ENCODE data around the gene ZNF292.

DNA sequence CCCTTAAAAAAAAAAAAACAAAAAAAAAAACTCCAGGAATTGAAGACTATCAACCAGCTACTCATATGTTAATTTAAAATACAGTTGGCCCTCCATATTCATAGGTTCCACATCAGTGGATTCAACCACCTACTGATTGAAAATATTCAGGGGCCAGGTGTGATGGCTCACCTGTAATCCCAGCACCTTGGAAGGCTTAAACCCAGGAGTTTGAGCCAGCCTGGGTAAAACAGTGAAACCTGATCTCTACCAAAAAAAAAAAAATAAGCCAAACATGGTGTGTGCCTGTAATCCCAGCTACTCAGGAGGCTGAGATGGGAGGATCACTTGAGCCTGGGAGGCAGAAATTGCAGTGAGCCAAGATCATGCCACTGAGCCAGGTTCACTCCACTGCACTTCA lies 94.7 kb downstream of the ZNF292 start:
- TF ChIP-seq, protein P1, sequence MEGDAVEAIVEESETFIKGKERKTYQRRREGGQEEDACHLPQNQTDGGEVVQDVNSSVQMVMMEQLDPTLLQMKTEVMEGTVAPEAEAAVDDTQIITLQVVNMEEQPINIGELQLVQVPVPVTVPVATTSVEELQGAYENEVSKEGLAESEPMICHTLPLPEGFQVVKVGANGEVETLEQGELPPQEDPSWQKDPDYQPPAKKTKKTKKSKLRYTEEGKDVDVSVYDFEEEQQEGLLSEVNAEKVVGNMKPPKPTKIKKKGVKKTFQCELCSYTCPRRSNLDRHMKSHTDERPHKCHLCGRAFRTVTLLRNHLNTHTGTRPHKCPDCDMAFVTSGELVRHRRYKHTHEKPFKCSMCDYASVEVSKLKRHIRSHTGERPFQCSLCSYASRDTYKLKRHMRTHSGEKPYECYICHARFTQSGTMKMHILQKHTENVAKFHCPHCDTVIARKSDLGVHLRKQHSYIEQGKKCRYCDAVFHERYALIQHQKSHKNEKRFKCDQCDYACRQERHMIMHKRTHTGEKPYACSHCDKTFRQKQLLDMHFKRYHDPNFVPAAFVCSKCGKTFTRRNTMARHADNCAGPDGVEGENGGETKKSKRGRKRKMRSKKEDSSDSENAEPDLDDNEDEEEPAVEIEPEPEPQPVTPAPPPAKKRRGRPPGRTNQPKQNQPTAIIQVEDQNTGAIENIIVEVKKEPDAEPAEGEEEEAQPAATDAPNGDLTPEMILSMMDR (conservative IDR thresholded peaks at IDR 0.05): no peak
- no peak for TF ChIP-seq EZH2 (IDR thresholded peaks at IDR 0.05; ENCODE audit: low read depth)

Measured in PC-9 (cell line).